Natural killer cell (primary cell): ENCODE measurements around the gene LSAMP. TPM values are rescaled to one million over a fixed set of nuclear protein-coding genes. Genes with fewer than 3 reads are reported as not detected.

ENCODE experiments used
- ATAC-seq, 3 donors: fragments of 150-1000 bp in 2 of 3; fragments of 200-7000 bp in 1 of 3; cut with Tn5 transposase; 1 replicate in 1 of 3; 2 replicates in 2 of 3; pipeline ENCODE4 v1.10.0; 2021; ENCODE audit warnings: mild to moderate bottlenecking in 2 of 3, moderate library complexity in 2 of 3
- DNase-seq, 2 donors: peaks; one replicate each; pipeline versions ENCODE4 v3.0.0 to v3.0.0-alpha.2; 2013 to 2021; ENCODE audit warnings: mixed read lengths in 1 of 2
- H3K27ac ChIP-seq: one replicate; pipeline ENCODE4 v1.5.1; 2013; ENCODE audit warnings: mild to moderate bottlenecking, low read length
- H3K27me3 ChIP-seq: one replicate; pipeline ENCODE4 v1.6.1; 2013; ENCODE audit warnings: low read length; ENCODE audit not compliant: control insufficient read depth, insufficient read depth
- H3K36me3 ChIP-seq: one replicate; pipeline ENCODE4 v1.6.1; 2013; ENCODE audit warnings: low read length; ENCODE audit not compliant: control insufficient read depth, insufficient read depth
- H3K4me1 ChIP-seq: one replicate; pipeline ENCODE4 v1.6.1; 2013; ENCODE audit warnings: low read length; ENCODE audit not compliant: control insufficient read depth, insufficient read depth
- H3K4me3 ChIP-seq: one replicate; pipeline ENCODE4 v1.5.1; 2013; ENCODE audit warnings: low read length
- H3K9me3 ChIP-seq: one replicate; pipeline ENCODE4 v1.6.1; 2013; ENCODE audit warnings: low read length; ENCODE audit not compliant: control insufficient read depth, insufficient read depth
- H3K27ac Mint-ChIP-seq, 2 donors: one replicate each; pipeline ENCODE4 v1.8.0; 2022; ENCODE audit warnings: mild to moderate bottlenecking in 2 of 2, mixed read lengths in 2 of 2, moderate library complexity in 1 of 2
- H3K27me3 Mint-ChIP-seq, 2 donors: one replicate each; pipeline ENCODE4 v1.8.0; 2022; ENCODE audit warnings: low read depth in 2 of 2, mixed read lengths in 2 of 2
- H3K36me3 Mint-ChIP-seq: one replicate; pipeline ENCODE4 v1.8.0; 2022; ENCODE audit warnings: mixed read lengths
- H3K4me1 Mint-ChIP-seq, 2 donors: one replicate each; pipeline ENCODE4 v1.8.0; 2022; ENCODE audit warnings: mixed read lengths in 2 of 2
- H3K4me3 Mint-ChIP-seq: one replicate; pipeline ENCODE4 v1.8.0; 2022; ENCODE audit warnings: mild to moderate bottlenecking, moderate library complexity, mixed read lengths
- H3K9me3 Mint-ChIP-seq, 2 donors: one replicate each; pipeline ENCODE4 v1.8.0; 2022; ENCODE audit warnings: mixed read lengths in 2 of 2
- CTCF ChIP-seq: fragments of 200-600 bp; IDR thresholded peaks from one replicate; pipeline ENCODE4 v1.8.0; 2022; ENCODE audit warnings: antibody characterized with exemption
- WGBS: methylation state at CpG from one replicate; pipeline ENCODE4 v1.1.7; 2013; ENCODE audit warnings: missing lambda C conversion rate; ENCODE audit not compliant: insufficient coverage; 5-methylcytosine and 5-hydroxymethylcytosine counted together
- intact Hi-C: fragments of 100-400 bp; cut with micrococcal nuclease; formaldehyde crosslinking; loops from one replicate; pipeline ENCODE4 v1.14.2; 2022
- total RNA-seq, 4 donors: library from RNA; stranded (reverse); fragments of 120-200 nt in 1 of 4; gene quantifications; one replicate each; pipeline versions ENCODE4 v1.2.3 to v1.2.4, GENCODE V29; 2013 to 2022

Gene LSAMP
- not detected for total RNA-seq
- not detected for total RNA-seq (2013)

GRCh38 chr3:116445311-116445841 lies at the start of gene LSAMP:
TSS of gene LSAMP (minus strand) at chr3:116445487.
- H3K27me3 Mint-ChIP-seq = no peaks in the 10 kb centered on the region
- H3K36me3 Mint-ChIP-seq = no peaks in the 10 kb centered on the region
- H3K4me1 Mint-ChIP-seq = no peaks in the 10 kb centered on the region
- Histone ChIP-seq H3K9me3 (no peaks in the 10 kb centered on the region), H3K27me3 (no peaks in the 10 kb centered on the region), H3K36me3 (no peaks in the 10 kb centered on the region), H3K27ac (no peak within 1 kb of the TSS), H3K4me3 (no peak within 1 kb of the TSS), H3K4me1 (no peaks in the 10 kb centered on the region)
- H3K4me3 Mint-ChIP-seq = no peak within 1 kb of the TSS
- no peak within 1 kb of the TSS for H3K27ac Mint-ChIP-seq
- no peak for DNase-seq
- 6% methylated on average over 12 of the region's 15 CpGs for WGBS
- intact Hi-C loops = no loop called here
- TF ChIP-seq CTCF = no peak
- ATAC-seq = no peak
- H3K9me3 Mint-ChIP-seq = peaks cover 6 to 10% of the 10 kb centered on the region in 2 donors

GRCh38 chr3:116492379-116492778 lies 47.1 kb upstream of the LSAMP start:
- Histone ChIP-seq H3K9me3 (peaks cover 8% of the 10 kb centered on the region), H3K27me3 (no peaks in the 10 kb centered on the region), H3K27ac (no peak overlapping the region), H3K4me1 (no peaks in the 10 kb centered on the region), H3K4me3 (no peak overlapping the region), H3K36me3 (no peaks in the 10 kb centered on the region)
- Mint-ChIP-seq H3K4me1 (no peaks in the 10 kb centered on the region), H3K4me3 (no peak overlapping the region), H3K27me3 (no peaks in the 10 kb centered on the region), H3K9me3 (peaks cover 20 to 31% of the 10 kb centered on the region in 2 donors), H3K27ac (no peak overlapping the region), H3K36me3 (peaks cover 13% of the 10 kb centered on the region)
- TF ChIP-seq CTCF = no peak
- no peak for ATAC-seq
- intact Hi-C loops = no loop called here
- WGBS = 92% methylated on average over 2 of the region's 2 CpGs
- no peak for DNase-seq

- Mint-ChIP-seq H3K27ac (no peak overlapping the region), H3K4me3 (no peak overlapping the region), H3K4me1 (no peaks in the 10 kb centered on the region), H3K36me3 (peaks cover 13% of the 10 kb centered on the region), H3K9me3 (peaks cover 10 to 21% of the 10 kb centered on the region in 2 donors), H3K27me3 (no peaks in the 10 kb centered on the region)
- no peak overlapping the region for H3K27ac ChIP-seq
- intact Hi-C loops = no loop called here
- no peaks in the 10 kb centered on the region for H3K27me3 ChIP-seq
- 100% methylated on average over 1 of the region's 4 CpGs for WGBS
- H3K4me1 ChIP-seq = no peaks in the 10 kb centered on the region
- DNase-seq = no peak
- peaks cover 22% of the 10 kb centered on the region for H3K9me3 ChIP-seq
- H3K4me3 ChIP-seq = no peak overlapping the region
- no peak for TF ChIP-seq CTCF
- no peaks in the 10 kb centered on the region for H3K36me3 ChIP-seq
- no peak for ATAC-seq
These were observed 37.8 kb upstream of the LSAMP start for GRCh38 chr3:116483135-116483534.

- Mint-ChIP-seq H3K4me3 (no peak overlapping the region), H3K27ac (no peak overlapping the region), H3K4me1 (no peaks in the 10 kb centered on the region), H3K36me3 (peaks cover 24% of the 10 kb centered on the region), H3K27me3 (no peaks in the 10 kb centered on the region), H3K9me3 (peaks cover 13 to 24% of the 10 kb centered on the region in 2 donors)
- no peaks in the 10 kb centered on the region for H3K36me3 ChIP-seq
- ATAC-seq (no peak), DNase-seq (no peak)
- no peaks in the 10 kb centered on the region for H3K27me3 ChIP-seq
- H3K9me3 ChIP-seq = peaks cover 12% of the 10 kb centered on the region
- H3K4me1 ChIP-seq = no peaks in the 10 kb centered on the region
- H3K27ac ChIP-seq = no peak overlapping the region
- TF ChIP-seq CTCF = no peak
- intact Hi-C loops = no loop called here
- no peak overlapping the region for H3K4me3 ChIP-seq
These were observed 31.4 kb upstream of the LSAMP start for GRCh38 chr3:116476691-116477090.
